OCI-LY1 (cell line): ENCODE measurements around the gene C17orf58.
A peak's percentile ranks its signal among the peaks of the same experiment; 100 is the strongest.

Source experiments
- H2AFZ ChIP-seq: fragments of 200-600 bp; sonication (generic), shearing (Covaris generic); 2 replicates; pipeline ENCODE4 v1.6.0; 2014; ENCODE audit warnings: antibody characterized with exemption, mild to moderate bottlenecking, low read length
- H3F3A ChIP-seq: fragments of 200-600 bp; sonication (generic), shearing (Covaris generic); 2 replicates; pipeline ENCODE4 v1.6.0; 2014; ENCODE audit warnings: mild to moderate bottlenecking, antibody characterized with exemption, low read length, moderate library complexity; ENCODE audit not compliant: insufficient read depth
- H3K27ac ChIP-seq: fragments of 200-600 bp; sonication (generic); 2 replicates; pipeline ENCODE4 v1.5.1; 2014; ENCODE audit warnings: low read length, mixed run types, mild to moderate bottlenecking, low read depth; ENCODE audit not compliant: poor library complexity, severe bottlenecking
- H3K27me3 ChIP-seq: fragments of 200-600 bp; sonication (generic); 2 replicates; pipeline ENCODE4 v1.6.0; 2014; ENCODE audit warnings: antibody characterized with exemption, mild to moderate bottlenecking, low read length, moderate library complexity; ENCODE audit not compliant: insufficient read depth
- H3K36me3 ChIP-seq: fragments of 200-600 bp; sonication (generic); 2 replicates; pipeline ENCODE4 v1.6.1; 2014; ENCODE audit warnings: mild to moderate bottlenecking, antibody characterized with exemption, low read length, moderate library complexity, mixed read lengths; ENCODE audit not compliant: insufficient read depth
- H3K4me1 ChIP-seq: fragments of 200-600 bp; sonication (generic); 2 replicates; pipeline ENCODE4 v1.5.1; 2014; ENCODE audit warnings: mild to moderate bottlenecking, low read length, moderate library complexity; ENCODE audit not compliant: insufficient read depth, severe bottlenecking
- H3K4me2 ChIP-seq: fragments of 200-600 bp; sonication (generic), shearing (Covaris generic); 2 replicates; pipeline ENCODE4 v1.6.1; 2014; ENCODE audit warnings: low read length
- H3K4me3 ChIP-seq: fragments of 200-600 bp; sonication (generic); 2 replicates; pipeline ENCODE4 v1.5.1; 2014; ENCODE audit warnings: low read length, low read depth, mild to moderate bottlenecking, mixed read lengths; ENCODE audit not compliant: poor library complexity, severe bottlenecking
- H3K79me2 ChIP-seq: fragments of 200-600 bp; shearing (Covaris generic); 2 replicates; pipeline ENCODE4 v1.6.1; 2016; ENCODE audit warnings: mixed run types, low read length, mixed read lengths; ENCODE audit not compliant: insufficient read depth
- H3K9ac ChIP-seq: fragments of 200-600 bp; sonication (generic), shearing (Covaris generic); 2 replicates; pipeline ENCODE4 v1.6.1; 2014; ENCODE audit warnings: mild to moderate bottlenecking, low read length, mixed read lengths
- H3K9me2 ChIP-seq: fragments of 200-600 bp; sonication (generic), shearing (Covaris generic); 2 replicates; pipeline ENCODE4 v1.6.1; 2014; ENCODE audit warnings: low read depth, mild to moderate bottlenecking, low read length, mixed read lengths
- H3K9me3 ChIP-seq: fragments of 200-600 bp; shearing (Covaris generic); 2 replicates; pipeline ENCODE4 v1.6.1; 2014; ENCODE audit warnings: low read length, mixed read lengths
- H4K20me1 ChIP-seq: fragments of 200-600 bp; sonication (generic), shearing (Covaris generic); 2 replicates; pipeline ENCODE4 v1.6.0; 2016; ENCODE audit warnings: mild to moderate bottlenecking, low read length; ENCODE audit not compliant: insufficient read depth
- CTCF ChIP-seq: fragments of 200-600 bp; sonication (generic), shearing (Covaris generic); IDR thresholded peaks from 2 replicates; pipeline ENCODE4 v1.5.1; 2017; ENCODE audit warnings: mild to moderate bottlenecking, antibody characterized with exemption, low read length, moderate library complexity, mixed read lengths
- EZH2 ChIP-seq: fragments of 200-600 bp; sonication (generic), shearing (Covaris generic); IDR thresholded peaks from 2 replicates; pipeline ENCODE4 v1.8.0; 2017; ENCODE audit warnings: borderline replicate concordance, mixed run types, mild to moderate bottlenecking, antibody characterized with exemption, low read length, moderate library complexity, mixed read lengths

Gene C17orf58

GRCh38 chr17:67999291-67999911 is 3.1 kb upstream of the C17orf58 start:
- Histone ChIP-seq H3K79me2 (no peaks in the 10 kb centered on the region), H3K9ac (no peak overlapping the region), H3K27me3 (no peaks in the 10 kb centered on the region), H3K9me2 (no peaks in the 10 kb centered on the region), H3K36me3 (no peaks in the 10 kb centered on the region), H3F3A (no peaks in the 10 kb centered on the region), H2AFZ (no peak overlapping the region), H3K4me3 (no peak overlapping the region), H4K20me1 (no peaks in the 10 kb centered on the region), H3K4me1 (peaks cover 22% of the 10 kb centered on the region), H3K9me3 (no peaks in the 10 kb centered on the region), H3K27ac (no peak overlapping the region), H3K4me2 (no peak overlapping the region)
- no peak for TF ChIP-seq EZH2
- no peak for TF ChIP-seq CTCF

GRCh38 chr17:67998466-67998865 is 2.2 kb upstream of the C17orf58 start:
- Histone ChIP-seq H3K27ac (no peak overlapping the region), H3K4me3 (no peak overlapping the region), H2AFZ (no peak overlapping the region), H3K9ac (no peak overlapping the region), H3F3A (no peaks in the 10 kb centered on the region), H3K27me3 (no peaks in the 10 kb centered on the region), H3K9me3 (no peaks in the 10 kb centered on the region), H3K9me2 (no peaks in the 10 kb centered on the region), H4K20me1 (no peaks in the 10 kb centered on the region), H3K36me3 (no peaks in the 10 kb centered on the region), H3K4me2 (no peak overlapping the region), H3K79me2 (no peaks in the 10 kb centered on the region), H3K4me1 (peaks cover 26% of the 10 kb centered on the region)
- TF ChIP-seq CTCF = no peak
- TF ChIP-seq EZH2 = no peak

GRCh38 chr17:67995570-67996263 is 552 bp downstream of the C17orf58 start:
- TF ChIP-seq CTCF (peak; percentile 44), EZH2 (no peak)
- Histone ChIP-seq H2AFZ (no peak overlapping the region), H3K27ac (no peak overlapping the region)

More at GRCh38 chr17:67995570-67996263, 552 bp downstream of the C17orf58 start:
- no peaks in the 10 kb centered on the region; the same call in 1 of the 2 replicates for H3F3A ChIP-seq
- H3K79me2 ChIP-seq = no peaks in the 10 kb centered on the region
- H3K4me3 ChIP-seq = peak overlapping the region; percentile 75
- H3K4me2 ChIP-seq = peak overlapping the region; percentile 82
- no peaks in the 10 kb centered on the region for H3K9me2 ChIP-seq
- H3K36me3 ChIP-seq = no peaks in the 10 kb centered on the region
- H3K9ac ChIP-seq = peak overlapping the region; percentile 57
- H4K20me1 ChIP-seq = no peaks in the 10 kb centered on the region
- no peaks in the 10 kb centered on the region for H3K9me3 ChIP-seq
- H3K4me1 ChIP-seq = peaks cover 35% of the 10 kb centered on the region
- no peaks in the 10 kb centered on the region for H3K27me3 ChIP-seq
